Body of pancreas (tissue), 4 donors: ENCODE data around the gene CFAP57.

Source experiments
- POLR2A ChIP-seq, 3 donors: fragments of 450-650 bp; IDR thresholded peaks; one replicate each; pipeline ENCODE4 v1.6.1; 2016; ENCODE audit warnings: antibody characterized with exemption in 3 of 3, mild to moderate bottlenecking in 2 of 3
- TF ChIP-seq, protein P1 (sequence below), 7 experiments: fragments of 450-650 bp in 4 of 7; fragments of 200-600 bp in 3 of 7; sonication (generic) in 3 of 7; IDR thresholded peaks; one replicate each; pipeline ENCODE4 v1.5.1; 2016 to 2019; ENCODE audit warnings: antibody characterized with exemption in 7 of 7

DNA sequence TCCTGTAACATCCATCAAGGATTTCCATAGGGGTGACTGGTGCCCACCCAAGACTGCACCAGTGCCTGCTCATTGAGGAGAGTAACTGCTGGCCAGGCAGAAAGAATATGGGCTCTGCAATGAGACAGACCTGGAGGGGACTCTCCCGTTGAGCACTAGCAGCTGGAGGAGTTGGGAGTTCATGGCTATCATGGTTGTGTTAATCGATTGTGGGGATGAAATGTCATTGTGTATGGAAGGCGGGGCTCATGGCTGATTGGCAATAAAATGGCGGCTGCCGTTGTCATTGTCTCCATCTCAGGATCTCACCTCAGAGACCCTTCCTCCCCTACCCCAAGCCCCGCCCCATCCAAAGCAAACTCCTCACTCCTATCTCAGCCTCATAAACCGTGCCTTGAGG lies 101.6 kb downstream of the CFAP57 start:
- TF ChIP-seq, protein P1, sequence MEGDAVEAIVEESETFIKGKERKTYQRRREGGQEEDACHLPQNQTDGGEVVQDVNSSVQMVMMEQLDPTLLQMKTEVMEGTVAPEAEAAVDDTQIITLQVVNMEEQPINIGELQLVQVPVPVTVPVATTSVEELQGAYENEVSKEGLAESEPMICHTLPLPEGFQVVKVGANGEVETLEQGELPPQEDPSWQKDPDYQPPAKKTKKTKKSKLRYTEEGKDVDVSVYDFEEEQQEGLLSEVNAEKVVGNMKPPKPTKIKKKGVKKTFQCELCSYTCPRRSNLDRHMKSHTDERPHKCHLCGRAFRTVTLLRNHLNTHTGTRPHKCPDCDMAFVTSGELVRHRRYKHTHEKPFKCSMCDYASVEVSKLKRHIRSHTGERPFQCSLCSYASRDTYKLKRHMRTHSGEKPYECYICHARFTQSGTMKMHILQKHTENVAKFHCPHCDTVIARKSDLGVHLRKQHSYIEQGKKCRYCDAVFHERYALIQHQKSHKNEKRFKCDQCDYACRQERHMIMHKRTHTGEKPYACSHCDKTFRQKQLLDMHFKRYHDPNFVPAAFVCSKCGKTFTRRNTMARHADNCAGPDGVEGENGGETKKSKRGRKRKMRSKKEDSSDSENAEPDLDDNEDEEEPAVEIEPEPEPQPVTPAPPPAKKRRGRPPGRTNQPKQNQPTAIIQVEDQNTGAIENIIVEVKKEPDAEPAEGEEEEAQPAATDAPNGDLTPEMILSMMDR (IDR thresholded peaks at IDR 0.05) = no peak
- TF ChIP-seq POLR2A (IDR thresholded peaks at IDR 0.05) = no peak
